Astrocyte (in vitro differentiated cells and primary cell): ENCODE data around the gene MXRA8.

Source experiments
- EZH2 ChIP-seq: IDR thresholded peaks from 2 replicates; pipeline ENCODE4 v1.6.1; 2012; ENCODE audit warnings: mild to moderate bottlenecking, low read length, inconsistent platforms; ENCODE audit not compliant: insufficient read depth
- TF ChIP-seq, protein P1 (sequence below): IDR thresholded peaks from 2 replicates; pipeline ENCODE4 v1.5.1; 2011; ENCODE audit warnings: low read depth, mild to moderate bottlenecking, inconsistent platforms, low read length, moderate library complexity; ENCODE audit not compliant: insufficient read depth

DNA sequence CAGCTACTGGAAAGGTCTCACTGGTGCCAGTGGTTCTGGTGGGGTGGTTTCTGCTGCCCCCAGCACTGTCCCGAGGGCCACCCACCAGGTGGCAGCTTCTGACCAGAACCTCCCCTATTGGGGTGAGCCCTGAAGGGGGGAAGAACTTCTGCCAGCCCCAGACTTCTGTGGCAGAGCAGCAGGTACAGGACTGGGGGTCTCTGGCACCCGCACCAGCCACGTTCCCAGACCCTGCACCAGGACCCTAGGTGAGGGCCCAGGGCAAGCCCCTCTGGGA lies 48.3 kb downstream of the MXRA8 start:
- TF ChIP-seq, protein P1, sequence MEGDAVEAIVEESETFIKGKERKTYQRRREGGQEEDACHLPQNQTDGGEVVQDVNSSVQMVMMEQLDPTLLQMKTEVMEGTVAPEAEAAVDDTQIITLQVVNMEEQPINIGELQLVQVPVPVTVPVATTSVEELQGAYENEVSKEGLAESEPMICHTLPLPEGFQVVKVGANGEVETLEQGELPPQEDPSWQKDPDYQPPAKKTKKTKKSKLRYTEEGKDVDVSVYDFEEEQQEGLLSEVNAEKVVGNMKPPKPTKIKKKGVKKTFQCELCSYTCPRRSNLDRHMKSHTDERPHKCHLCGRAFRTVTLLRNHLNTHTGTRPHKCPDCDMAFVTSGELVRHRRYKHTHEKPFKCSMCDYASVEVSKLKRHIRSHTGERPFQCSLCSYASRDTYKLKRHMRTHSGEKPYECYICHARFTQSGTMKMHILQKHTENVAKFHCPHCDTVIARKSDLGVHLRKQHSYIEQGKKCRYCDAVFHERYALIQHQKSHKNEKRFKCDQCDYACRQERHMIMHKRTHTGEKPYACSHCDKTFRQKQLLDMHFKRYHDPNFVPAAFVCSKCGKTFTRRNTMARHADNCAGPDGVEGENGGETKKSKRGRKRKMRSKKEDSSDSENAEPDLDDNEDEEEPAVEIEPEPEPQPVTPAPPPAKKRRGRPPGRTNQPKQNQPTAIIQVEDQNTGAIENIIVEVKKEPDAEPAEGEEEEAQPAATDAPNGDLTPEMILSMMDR: no peak
- no peak for TF ChIP-seq EZH2
